IMR-90 (cell line): ENCODE data around the gene NARS2. TPM values are rescaled to one million over a fixed set of nuclear protein-coding genes. Genes with fewer than 3 reads are reported as not detected.

ENCODE experiments used
- ATAC-seq: fragments of 200-7000 bp; cut with Tn5 transposase; 2 replicates; pipeline ENCODE4 v1.9.1; 2020; ENCODE audit warnings: low read depth, mild to moderate bottlenecking, moderate library complexity
- BruUV-seq: library from RNA; stranded (reverse); fragments of 400-500 nt; replicated peaks from 2 replicates; lab custom pipeline; 2021; lab: Mats Ljungman, UMichigan
- CTCF ChIA-PET: fragments of 300-600 bp; formaldehyde crosslinking; extraction: SDS; loops from one replicate; lab custom pipeline; 2021; ENCODE audit warnings: antibody characterized with exemption; lab: Yijun Ruan, JAX
- POLR2A ChIA-PET: fragments of 300-600 bp; sonication (Branson Sonifier 250); formaldehyde crosslinking; loops from one replicate; lab custom pipeline; 2022; ENCODE audit warnings: antibody characterized with exemption; ENCODE audit not compliant: unreplicated experiment; lab: Charles Lee
- DNase-seq: peaks from one replicate; pipeline ENCODE4 v3.0.0; 2013
- H2AFZ ChIP-seq: replicated peaks from 2 replicates; pipeline ENCODE3; 2013; ENCODE audit warnings: low read length, mild to moderate bottlenecking; ENCODE audit not compliant: poor library complexity
- H2AK5ac ChIP-seq: 2 replicates; pipeline ENCODE4 v1.6.1; 2013; ENCODE audit warnings: low read depth, low read length, inconsistent platforms
- H2AK9ac ChIP-seq: replicated peaks from 2 replicates; pipeline ENCODE3; 2013; ENCODE audit warnings: mild to moderate bottlenecking, low read depth, low read length, moderate library complexity; ENCODE audit not compliant: poor library complexity
- H2BK120ac ChIP-seq: 2 replicates; pipeline ENCODE4 v1.6.1; 2013; ENCODE audit warnings: low read depth, low read length, inconsistent platforms
- H2BK15ac ChIP-seq: 3 replicates; pipeline ENCODE4 v1.6.1; 2013; ENCODE audit warnings: low read depth, low read length, inconsistent platforms
- H2BK20ac ChIP-seq: 2 replicates; pipeline ENCODE4 v1.6.1; 2013; ENCODE audit warnings: low read depth, mild to moderate bottlenecking, inconsistent platforms, low read length, moderate library complexity
- H2BK5ac ChIP-seq: 2 replicates; pipeline ENCODE4 v1.6.1; 2013; ENCODE audit warnings: mild to moderate bottlenecking, low read depth, low read length, inconsistent platforms; ENCODE audit not compliant: poor library complexity, severe bottlenecking
- H3K14ac ChIP-seq: replicated peaks from 2 replicates; pipeline ENCODE4 v1.6.1; 2013; ENCODE audit warnings: low read depth, low read length, inconsistent platforms
- H3K18ac ChIP-seq: 2 replicates; pipeline ENCODE4 v1.6.1; 2013; ENCODE audit warnings: low read depth, low read length, control low read depth
- H3K23ac ChIP-seq: 2 replicates; pipeline ENCODE4 v1.6.1; 2013; ENCODE audit warnings: low read depth, low read length, inconsistent platforms
- H3K27ac ChIP-seq: 2 replicates; pipeline ENCODE4 v1.5.1; 2013; ENCODE audit warnings: mild to moderate bottlenecking, control low read depth, low read length; ENCODE audit not compliant: insufficient read depth
- H3K27me3 ChIP-seq: 2 replicates; pipeline ENCODE4 v1.6.1; 2013; ENCODE audit warnings: low read length; ENCODE audit not compliant: control insufficient read depth, insufficient read depth
- H3K36me3 ChIP-seq: 2 replicates; pipeline ENCODE4 v1.6.1; 2013; ENCODE audit warnings: low read length, mixed read lengths; ENCODE audit not compliant: control insufficient read depth, insufficient read depth
- H3K4ac ChIP-seq: 2 replicates; pipeline ENCODE4 v1.6.1; 2013; ENCODE audit warnings: low read depth, low read length, inconsistent platforms
- H3K4me1 ChIP-seq: 2 replicates; pipeline ENCODE4 v1.6.1; 2013; ENCODE audit warnings: low read length, mixed read lengths; ENCODE audit not compliant: control insufficient read depth, insufficient read depth
- H3K4me2 ChIP-seq: 2 replicates; pipeline ENCODE4 v1.6.1; 2013; ENCODE audit warnings: low read depth, mild to moderate bottlenecking, control low read depth, low read length, moderate library complexity
- H3K4me3 ChIP-seq: 2 replicates; pipeline ENCODE4 v1.5.1; 2013; ENCODE audit warnings: low read depth, mild to moderate bottlenecking, control low read depth, low read length, moderate library complexity; ENCODE audit not compliant: insufficient read depth
- H3K56ac ChIP-seq: 2 replicates; pipeline ENCODE4 v1.6.1; 2013; ENCODE audit warnings: low read length, inconsistent platforms; ENCODE audit not compliant: insufficient read depth; ENCODE audit errors: extremely low read depth
- H3K79me1 ChIP-seq, 2 experiments: 2 replicates each; pipeline ENCODE4 v1.6.1; 2013; ENCODE audit warnings: low read length in 2 of 2, inconsistent platforms in 1 of 2, low read depth in 1 of 2
- H3K9ac ChIP-seq: 2 replicates; pipeline ENCODE4 v1.6.1; 2013; ENCODE audit warnings: low read depth, low read length, control low read depth
- H3K9me1 ChIP-seq: 2 replicates; pipeline ENCODE4 v1.6.1; 2013; ENCODE audit warnings: low read length, inconsistent platforms; ENCODE audit not compliant: insufficient read depth
- H3K9me3 ChIP-seq: 2 replicates; pipeline ENCODE4 v1.6.1; 2013; ENCODE audit warnings: low read length; ENCODE audit not compliant: control insufficient read depth, insufficient read depth
- H4K20me1 ChIP-seq: 2 replicates; pipeline ENCODE4 v1.6.1; 2013; ENCODE audit warnings: low read length, inconsistent platforms; ENCODE audit not compliant: insufficient read depth
- H4K5ac ChIP-seq: 2 replicates; pipeline ENCODE4 v1.6.1; 2013; ENCODE audit warnings: mild to moderate bottlenecking, low read depth, low read length, control low read depth
- H4K8ac ChIP-seq, 2 experiments: 2 replicates each; pipeline ENCODE4 v1.6.1; 2013; ENCODE audit warnings: low read depth in 2 of 2, low read length in 2 of 2, control low read depth in 1 of 2, inconsistent platforms in 1 of 2
- H4K91ac ChIP-seq: 2 replicates; pipeline ENCODE4 v1.6.1; 2013; ENCODE audit warnings: low read depth, low read length, inconsistent platforms; ENCODE audit not compliant: insufficient read depth
- BHLHE40 ChIP-seq: fragments of 150-350 bp; IDR thresholded peaks from 2 replicates; pipeline ENCODE4 v1.6.1; 2016; ENCODE audit warnings: mild to moderate bottlenecking, low read depth, low read length
- CEBPB ChIP-seq: IDR thresholded peaks from 2 replicates; pipeline ENCODE4 v1.6.1; 2012; ENCODE audit warnings: low read depth, low read length, improper control_type of control experiment
- CHD1 ChIP-seq: IDR thresholded peaks from 2 replicates; pipeline ENCODE4 v1.6.1; 2012; ENCODE audit warnings: low read depth, low read length, improper control_type of control experiment
- CTCF ChIP-seq: conservative IDR thresholded peaks from 2 replicates; pipeline ENCODE4 v1.5.1; 2012; ENCODE audit warnings: mild to moderate bottlenecking, low read depth, low read length, improper control_type of control experiment
- ELK1 ChIP-seq: fragments of 150-350 bp; IDR thresholded peaks from 2 replicates; pipeline ENCODE4 v1.6.1; 2016; ENCODE audit warnings: low read depth, mild to moderate bottlenecking, low read length, moderate library complexity, borderline replicate concordance
- FOS ChIP-seq: fragments of 150-350 bp; IDR thresholded peaks from 2 replicates; pipeline ENCODE4 v1.6.1; 2016; ENCODE audit warnings: low read depth, low read length
- MAFK ChIP-seq: IDR thresholded peaks from 2 replicates; pipeline ENCODE4 v1.6.1; 2012; ENCODE audit warnings: low read depth, low read length, improper control_type of control experiment
- MAZ ChIP-seq: IDR thresholded peaks from 2 replicates; pipeline ENCODE4 v1.6.1; 2012; ENCODE audit warnings: low read depth, mild to moderate bottlenecking, low read length, improper control_type of control experiment, moderate library complexity, borderline replicate concordance
- MXI1 ChIP-seq: IDR thresholded peaks from 2 replicates; pipeline ENCODE4 v1.6.1; 2012; ENCODE audit warnings: low read depth, mild to moderate bottlenecking, low read length, moderate library complexity, borderline replicate concordance
- NFE2L2 ChIP-seq: fragments of 150-350 bp; IDR thresholded peaks from 2 replicates; pipeline ENCODE4 v1.6.1; 2016; ENCODE audit warnings: low read depth, mild to moderate bottlenecking, low read length
- POLR2A ChIP-seq: IDR thresholded peaks from 2 replicates; pipeline ENCODE4 v1.6.1; 2012; ENCODE audit warnings: mild to moderate bottlenecking, low read depth, low read length
- RAD21 ChIP-seq: IDR thresholded peaks from 2 replicates; pipeline ENCODE4 v1.6.1; 2012; ENCODE audit warnings: low read length, improper control_type of control experiment
- RCOR1 ChIP-seq: IDR thresholded peaks from 2 replicates; pipeline ENCODE4 v1.6.1; 2012; ENCODE audit warnings: mild to moderate bottlenecking, low read length, improper control_type of control experiment; ENCODE audit not compliant: insufficient replicate concordance
- RFX5 ChIP-seq: IDR thresholded peaks from 2 replicates; pipeline ENCODE4 v1.8.0; 2012; ENCODE audit warnings: low read depth, mild to moderate bottlenecking, low read length, moderate library complexity
- SMC3 ChIP-seq: fragments of 150-350 bp; IDR thresholded peaks from 2 replicates; pipeline ENCODE4 v1.6.1; 2016; ENCODE audit warnings: low read depth, mild to moderate bottlenecking, antibody characterized with exemption, low read length, moderate library complexity
- USF2 ChIP-seq: fragments of 150-350 bp; IDR thresholded peaks from 2 replicates; pipeline ENCODE4 v1.6.1; 2017; ENCODE audit warnings: mild to moderate bottlenecking, antibody characterized with exemption, low read length, low read depth
- WGBS, 2 experiments: methylation state at CpG; one replicate each; pipeline versions ENCODE4 v1.1.5 to v1.1.7; 2013; ENCODE audit warnings: missing lambda C conversion rate in 2 of 2; ENCODE audit not compliant: insufficient read length in 1 of 2; ENCODE audit errors: extremely low coverage in 2 of 2; 5-methylcytosine and 5-hydroxymethylcytosine counted together
- dilution Hi-C: fragments of 300-500 bp; cut with HindIII; formaldehyde crosslinking; loops from one replicate; pipeline ENCODE4 v1.14.3; 2018; ENCODE audit warnings: low sequenced_read_pairs; ENCODE audit not compliant: unreplicated experiment
- in situ Hi-C: fragments of 300-500 bp; cut with MboI; formaldehyde crosslinking; loops from 3 replicates; pipeline ENCODE4 v1.14.3; 2019; ENCODE audit warnings: low sequenced_read_pairs, inconsistent platforms, mixed read lengths
- intact Hi-C: fragments of 100-400 bp; cut with micrococcal nuclease; formaldehyde crosslinking; loops from 2 replicates; pipeline ENCODE4 v1.10.0; 2022
- polyA plus RNA-seq, 3 experiments: library from polyadenylated mRNA; depleted of rRNA; stranded (reverse); fragments of >200 nt; gene quantifications; 2 replicates each; pipeline ENCODE4 v1.2.3, GENCODE V29; 2012; ENCODE audit warnings: low replicate concordance in 1 of 3
- total RNA-seq: library from RNA; depleted of rRNA; stranded (reverse); fragments of >200 nt; gene quantifications from 2 replicates; pipeline ENCODE4 v1.2.3, GENCODE V29; 2012

NARS2 gene
- total and polyA plus RNA-seq, 2 of the 4 experiments (the other 2 are of a cell fraction) = 8.0 to 15.8 TPM

- Histone ChIP-seq H2AK5ac (no peak overlapping the region), H4K20me1 (no peaks in the 10 kb centered on the region), H3K18ac (no peak overlapping the region), H3K23ac (no peak overlapping the region), H3K9me1 (no peaks in the 10 kb centered on the region), H3K27me3 (no peaks in the 10 kb centered on the region), H2AFZ (no peak overlapping the region), H3K4ac (no peak overlapping the region), H3K9ac (no peak overlapping the region), H2BK120ac (no peak overlapping the region), H2BK5ac (no peak overlapping the region), H4K91ac (no peak overlapping the region), H3K4me2 (no peak overlapping the region), H3K4me3 (no peak overlapping the region), H3K79me1 (no peaks in the 10 kb centered on the region), H2AK9ac (no peak overlapping the region), H3K14ac (no peak overlapping the region), H2BK20ac (no peak overlapping the region), H3K56ac (no peak overlapping the region), H3K36me3 (peaks cover 5% of the 10 kb centered on the region; the same call in 1 of the 2 replicates), H3K27ac (no peak overlapping the region), H2BK15ac (no peak overlapping the region), H3K9me3 (no peaks in the 10 kb centered on the region), H4K5ac (no peak overlapping the region), H3K4me1 (no peaks in the 10 kb centered on the region; the same call in 1 of the 2 replicates), H4K8ac (no peak overlapping the region)
- DNase-seq (no peak), ATAC-seq (no peak)
- in situ Hi-C loops (no loop called here), intact Hi-C loops (loop anchor here (5.0 kb wide), 1 partner anchor 43 kb away; no protein-coding TSS in a partner anchor), dilution Hi-C loops (no loop called here)
- WGBS, 2 experiments = no CpG with 5 or more reads among the region's 1 CpG
- CTCF ChIA-PET = no interaction called here
- TF ChIP-seq USF2 (no peak), MAFK (no peak), BHLHE40 (no peak), CHD1 (no peak), RCOR1 (no peak), RFX5 (no peak), RAD21 (no peak), CEBPB (no peak), CTCF (no peak), MAZ (no peak), FOS (no peak), NFE2L2 (no peak), POLR2A (no peak), ELK1 (no peak), MXI1 (no peak), SMC3 (no peak)
- POLR2A ChIA-PET = no interaction called here
- BruUV-seq = no TSS peak
Observed at GRCh38 chr11:78444726-78445125, 129.9 kb downstream of the NARS2 start.
